ENCODE results near the gene HBS1L. TPM values are rescaled to one million over a fixed set of nuclear protein-coding genes. Genes with fewer than 3 reads are reported as not detected.

Gene HBS1L
- polyA plus RNA-seq, 3 donors, result 16.0 to 48.9 (median 36.3) TPM

DNA sequence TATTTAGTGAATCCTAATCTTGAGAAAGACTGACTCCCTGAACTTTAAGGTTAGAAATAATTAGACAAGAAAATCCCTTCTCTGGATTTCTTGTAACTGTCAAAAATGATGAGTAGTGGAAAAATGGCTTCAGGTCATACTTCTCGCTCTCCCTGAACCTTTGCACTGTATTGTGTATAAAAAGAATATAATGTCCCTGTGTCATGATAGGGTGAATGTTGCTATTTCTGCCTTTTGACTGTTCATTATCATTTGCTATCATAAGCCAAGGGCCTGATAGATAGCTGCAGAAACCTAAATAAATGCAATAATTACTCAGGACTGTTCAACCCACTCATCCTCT is 144.1 kb downstream of the HBS1L start:
- Mint-ChIP-seq H3K4me3 (no peak overlapping the region), H3K36me3 (no peaks in the 10 kb centered on the region), H3K4me1 (no peaks in the 10 kb centered on the region), H3K27ac (no peak overlapping the region), H3K9me3 (peaks cover 0 to 7% (median 2%) of the 10 kb centered on the region in 7 donors), H3K27me3 (ENCODE audit: low read depth in 3 of 3) (peaks cover 0 to 6% (median 1%) of the 10 kb centered on the region in 3 donors)
- DNase-seq, result no peak
- intact Hi-C loops (cut with micrococcal nuclease), result no loop called here
- Histone ChIP-seq H3K36me3 (replicated peaks in 1 of 2; ENCODE audit: control insufficient read depth in 1 of 2, insufficient read depth in 2 of 2, low read length in 2 of 2) (no peaks in the 10 kb centered on the region), H3K9me3 (replicated peaks in 1 of 2; ENCODE audit: control insufficient read depth in 1 of 2, insufficient read depth in 1 of 2, low read length in 2 of 2) (no peaks in the 10 kb centered on the region), H2AFZ (ENCODE audit: insufficient read depth, low read depth, low read length, poor library complexity, severe bottlenecking) (no peak overlapping the region), H3K4me1 (ENCODE audit: control insufficient read depth in 1 of 2, insufficient read depth in 2 of 2, low read length in 2 of 2) (no peaks in the 10 kb centered on the region), H3K9ac (ENCODE audit: insufficient read depth, low read length, poor library complexity, severe bottlenecking) (no peak overlapping the region), H3K4me2 (replicated peaks; ENCODE audit: extremely low read depth, low read length, poor library complexity, severe bottlenecking) (no peak overlapping the region), H4K20me1 (ENCODE audit: insufficient read depth, low read length) (no peaks in the 10 kb centered on the region), H3K4me3 (replicated peaks in 1 of 3; ENCODE audit: low read depth in 2 of 3, low read length in 3 of 3) (no peak overlapping the region), H3K27me3 (ENCODE audit: control insufficient read depth in 2 of 2, insufficient read depth in 2 of 2, low read length in 2 of 2) (no peaks in the 10 kb centered on the region), H3K79me2 (ENCODE audit: insufficient read depth, low read length) (no peaks in the 10 kb centered on the region), H3K27ac (ENCODE audit: low read depth in 1 of 2, low read length in 2 of 2) (no peak overlapping the region)
- TF ChIP-seq, protein P1, sequence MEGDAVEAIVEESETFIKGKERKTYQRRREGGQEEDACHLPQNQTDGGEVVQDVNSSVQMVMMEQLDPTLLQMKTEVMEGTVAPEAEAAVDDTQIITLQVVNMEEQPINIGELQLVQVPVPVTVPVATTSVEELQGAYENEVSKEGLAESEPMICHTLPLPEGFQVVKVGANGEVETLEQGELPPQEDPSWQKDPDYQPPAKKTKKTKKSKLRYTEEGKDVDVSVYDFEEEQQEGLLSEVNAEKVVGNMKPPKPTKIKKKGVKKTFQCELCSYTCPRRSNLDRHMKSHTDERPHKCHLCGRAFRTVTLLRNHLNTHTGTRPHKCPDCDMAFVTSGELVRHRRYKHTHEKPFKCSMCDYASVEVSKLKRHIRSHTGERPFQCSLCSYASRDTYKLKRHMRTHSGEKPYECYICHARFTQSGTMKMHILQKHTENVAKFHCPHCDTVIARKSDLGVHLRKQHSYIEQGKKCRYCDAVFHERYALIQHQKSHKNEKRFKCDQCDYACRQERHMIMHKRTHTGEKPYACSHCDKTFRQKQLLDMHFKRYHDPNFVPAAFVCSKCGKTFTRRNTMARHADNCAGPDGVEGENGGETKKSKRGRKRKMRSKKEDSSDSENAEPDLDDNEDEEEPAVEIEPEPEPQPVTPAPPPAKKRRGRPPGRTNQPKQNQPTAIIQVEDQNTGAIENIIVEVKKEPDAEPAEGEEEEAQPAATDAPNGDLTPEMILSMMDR (IDR thresholded peaks at IDR 0.05), result no peak
- WGBS (ENCODE audit: insufficient coverage), result no CpG with 5 or more reads among the region's 1 CpG

Other genes with a start within 250 kb of the HBS1L start
- gene ALDH8A1, start 104.7 kb downstream of the HBS1L start, polyA plus RNA-seq, result under 1 TPM in 1 of 3 donors, not detected in 2; 0.77 TPM
- gene MYB, start 126.5 kb upstream of the HBS1L start, polyA plus RNA-seq, result 1 to 10 TPM; 1.5 to 2.2 (median 1.7) TPM